ENCODE results near the gene RCE1. TPM values are rescaled to one million over a fixed set of nuclear protein-coding genes. Genes with fewer than 3 reads are reported as not detected.

Gene RCE1
- total RNA-seq, 1 donor from 2014 or later, result 14.1 TPM

DNA sequence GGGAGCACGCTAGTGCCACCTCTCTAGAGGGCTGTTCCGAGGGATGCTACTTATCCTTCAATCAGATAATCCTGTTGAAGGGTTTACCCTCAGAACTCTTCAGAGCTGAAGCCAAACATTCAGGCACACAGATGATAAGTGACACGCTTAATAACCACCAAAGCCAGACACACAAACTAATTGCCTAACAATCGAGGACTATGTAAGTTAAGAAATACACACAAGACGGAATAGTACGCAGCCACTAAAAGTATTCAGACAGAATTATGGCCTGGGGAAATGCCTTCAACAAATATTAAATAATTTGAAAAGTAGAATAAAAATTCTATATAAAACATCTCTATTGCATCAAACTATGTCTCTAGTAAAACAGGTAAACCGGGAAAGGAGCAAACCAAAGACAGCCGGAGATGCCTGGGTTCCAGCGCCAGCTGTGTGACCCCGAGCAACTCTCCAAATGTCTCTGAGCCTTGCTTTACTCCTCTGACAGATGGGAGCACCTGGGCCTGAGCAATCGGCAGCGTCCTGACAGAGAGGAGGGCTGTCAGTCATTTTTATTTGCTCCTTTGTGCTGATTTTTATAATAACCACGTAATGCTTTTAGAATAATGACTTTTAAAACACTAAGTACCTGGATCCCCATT, 25.0 kb downstream of the RCE1 start:
- no peak for DNase-seq (ENCODE audit: low spot score)

DNA sequence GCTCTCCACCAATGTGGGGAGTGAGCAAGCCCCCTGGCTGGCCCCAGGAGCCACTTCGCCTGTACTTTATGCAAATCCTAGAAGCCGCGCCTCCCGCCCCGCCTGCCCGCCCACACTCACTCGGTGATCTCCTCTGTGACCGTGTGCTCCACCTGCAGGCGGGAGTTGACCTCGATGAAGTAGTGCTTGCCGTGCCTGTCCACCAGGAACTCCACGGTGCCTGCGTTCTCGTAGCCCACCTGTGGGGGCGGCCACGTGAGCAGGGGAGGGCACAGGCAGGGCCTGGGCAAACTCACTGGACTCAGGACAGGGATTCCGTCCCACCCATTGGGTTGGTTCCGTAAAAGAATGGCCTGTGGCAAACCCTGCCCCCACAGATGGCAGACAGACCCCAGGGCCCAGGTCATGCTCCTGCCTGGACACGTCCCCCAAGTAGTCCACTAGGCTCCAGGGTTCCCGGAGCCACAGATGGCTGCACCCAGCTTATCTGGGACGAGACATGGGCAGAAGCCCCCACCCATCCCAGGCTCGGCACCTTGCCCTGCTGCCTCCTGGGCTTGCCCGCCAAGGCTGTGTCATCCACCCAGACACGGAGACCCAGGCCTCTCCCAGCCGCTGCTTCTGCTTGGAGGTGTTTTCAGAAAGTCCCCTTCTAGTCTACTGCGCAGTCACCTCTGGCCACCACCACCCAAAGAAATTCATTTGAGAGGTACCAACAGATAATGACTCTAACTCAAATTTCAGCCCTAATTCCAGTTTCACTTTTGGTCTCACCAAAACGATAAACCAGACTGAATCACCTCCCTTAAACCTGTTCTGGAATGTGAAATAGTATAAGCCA, 25.7 kb downstream of the RCE1 start:
- no peak for DNase-seq (ENCODE audit: low spot score)

DNA sequence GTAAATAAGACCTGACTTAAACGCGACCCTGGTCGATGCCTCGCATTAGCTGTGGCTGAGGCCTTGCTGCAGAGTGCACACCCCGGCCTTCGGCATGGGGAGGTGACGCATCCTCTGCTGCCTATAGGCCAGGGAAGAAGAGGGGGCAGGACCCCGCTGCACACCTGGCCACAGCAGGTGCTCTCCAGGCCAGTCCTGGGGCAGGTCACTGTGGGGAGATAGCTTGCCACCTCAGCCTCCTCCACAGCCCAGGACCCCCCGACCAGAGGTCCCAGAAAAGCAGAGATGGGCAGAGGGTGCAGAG, 26.3 kb downstream of the RCE1 start:
- DNase-seq (ENCODE audit: low spot score), result no peak

DNA sequence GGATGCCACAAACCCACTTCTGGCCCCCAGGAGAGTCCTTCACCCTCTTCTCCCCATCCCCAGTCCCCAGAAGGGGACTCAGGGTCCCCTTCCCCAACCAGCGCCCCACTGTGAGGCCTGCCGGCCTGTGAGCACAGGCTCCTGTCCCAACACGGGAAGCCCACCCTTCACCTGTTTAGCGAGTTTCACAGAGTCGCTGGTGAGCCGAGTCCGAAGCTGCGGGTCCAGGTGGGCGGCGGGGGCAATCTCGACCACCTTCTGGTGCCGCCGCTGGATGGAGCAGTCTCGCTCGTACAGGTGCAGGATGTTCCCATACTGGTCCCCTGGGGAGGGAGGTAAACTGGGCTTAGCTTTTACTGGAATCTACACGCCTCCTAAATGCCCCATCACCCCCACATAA, 26.9 kb downstream of the RCE1 start:
- DNase-seq (ENCODE audit: low spot score), result no peak

DNA sequence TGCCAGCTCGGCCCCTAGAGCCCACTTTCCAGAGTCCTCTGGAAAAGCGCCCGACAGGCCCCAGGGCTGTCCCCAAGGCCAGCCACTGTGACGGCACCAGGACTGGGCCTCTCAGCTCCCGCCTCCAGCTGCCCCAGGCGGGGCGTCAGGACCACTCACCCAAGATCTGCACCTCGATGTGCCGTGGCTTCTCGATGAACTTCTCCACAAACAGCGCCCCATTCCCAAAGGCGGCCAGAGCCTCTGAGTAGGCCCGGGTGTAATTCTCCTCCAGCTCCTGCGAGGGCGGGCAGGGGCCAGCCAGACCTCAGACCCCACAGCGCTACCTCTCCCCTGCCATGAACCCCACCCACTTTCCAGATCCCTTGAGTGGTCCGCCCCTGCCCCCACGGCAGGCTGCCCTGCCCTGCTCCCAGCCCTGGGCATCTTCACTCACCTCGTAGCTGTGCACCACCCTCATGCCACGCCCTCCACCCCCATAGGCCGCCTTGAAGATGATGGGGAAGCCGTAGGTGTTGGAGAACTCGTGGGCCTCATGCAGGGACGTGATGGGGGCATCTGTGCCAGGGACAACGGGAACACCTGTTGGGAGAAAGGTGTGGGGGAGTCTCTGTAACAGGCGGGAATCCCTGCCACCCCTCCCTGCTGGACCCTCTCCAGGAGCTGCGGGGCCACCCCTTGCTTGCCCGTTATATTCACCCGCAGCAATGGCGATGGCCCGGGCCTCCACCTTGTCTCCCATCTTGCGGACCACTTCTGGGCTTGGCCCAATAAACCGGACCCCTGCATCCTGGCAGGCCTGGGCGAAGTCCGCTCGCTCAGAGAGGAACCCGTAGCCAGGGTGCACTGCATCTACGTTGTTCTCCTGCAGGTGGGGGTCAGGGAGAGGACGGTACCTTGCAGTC, 27.6 kb downstream of the RCE1 start:
- no peak for DNase-seq (ENCODE audit: low spot score)

DNA sequence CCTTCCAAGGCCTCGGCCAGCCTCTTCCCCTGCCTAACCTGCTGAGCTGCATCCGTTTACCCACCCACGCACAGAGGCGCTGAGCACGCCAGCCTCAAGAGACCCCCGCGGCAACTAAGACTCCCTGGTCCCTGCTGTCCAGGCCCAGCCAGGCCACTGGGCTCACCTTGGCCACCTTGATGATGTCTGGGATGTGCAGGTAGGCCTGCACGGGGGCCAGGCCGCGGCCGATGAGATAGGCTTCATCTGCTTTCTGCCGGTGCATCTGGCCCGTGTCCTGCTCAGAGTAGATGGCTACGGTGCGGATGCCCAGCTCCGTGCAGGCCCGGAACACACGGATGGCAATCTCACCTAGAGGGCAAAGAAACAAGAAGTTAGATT, 28.3 kb downstream of the RCE1 start:
- DNase-seq (ENCODE audit: low spot score), result no peak

DNA sequence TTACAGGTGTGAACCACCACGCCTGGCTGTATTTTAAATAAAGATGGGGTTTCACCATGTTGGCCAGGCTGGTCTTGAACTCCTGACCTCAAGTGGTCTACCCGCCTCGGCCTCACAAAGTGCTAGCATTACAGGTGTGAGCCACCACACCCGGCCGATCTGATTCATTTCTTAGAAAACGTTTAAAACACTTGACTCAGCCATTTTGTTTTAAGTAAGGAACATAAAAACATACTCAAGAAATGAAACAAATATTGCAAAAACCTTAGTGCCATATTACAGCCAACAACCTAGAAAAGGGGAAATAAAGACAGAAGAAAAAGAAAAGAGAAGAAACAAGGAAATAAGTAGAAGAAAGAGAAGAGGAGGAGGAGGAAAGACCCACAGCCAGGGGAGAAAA, 31.0 kb downstream of the RCE1 start:
- no peak for DNase-seq (ENCODE audit: low spot score)

DNA sequence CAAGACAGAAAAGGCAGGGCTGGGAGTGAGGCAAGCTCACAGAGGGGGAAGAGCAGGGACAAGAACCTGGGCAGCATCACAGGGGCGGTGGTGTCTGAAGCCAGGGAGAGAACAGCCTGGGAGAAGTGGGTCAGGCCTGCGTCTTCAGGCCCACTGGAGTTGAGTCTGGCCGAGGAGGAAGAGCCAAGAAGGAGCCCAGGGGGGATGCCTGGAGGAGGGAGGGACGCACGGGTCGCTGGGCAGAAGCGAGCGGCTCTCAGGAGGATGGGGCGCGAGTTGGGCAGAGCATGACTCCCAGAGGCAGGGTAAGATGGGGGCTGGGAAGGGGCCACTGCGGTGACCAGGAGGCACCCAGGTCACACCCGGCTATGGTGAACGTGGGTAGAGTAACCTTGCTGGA, 32.1 kb downstream of the RCE1 start:
- DNase-seq (ENCODE audit: low spot score), result no peak

DNA sequence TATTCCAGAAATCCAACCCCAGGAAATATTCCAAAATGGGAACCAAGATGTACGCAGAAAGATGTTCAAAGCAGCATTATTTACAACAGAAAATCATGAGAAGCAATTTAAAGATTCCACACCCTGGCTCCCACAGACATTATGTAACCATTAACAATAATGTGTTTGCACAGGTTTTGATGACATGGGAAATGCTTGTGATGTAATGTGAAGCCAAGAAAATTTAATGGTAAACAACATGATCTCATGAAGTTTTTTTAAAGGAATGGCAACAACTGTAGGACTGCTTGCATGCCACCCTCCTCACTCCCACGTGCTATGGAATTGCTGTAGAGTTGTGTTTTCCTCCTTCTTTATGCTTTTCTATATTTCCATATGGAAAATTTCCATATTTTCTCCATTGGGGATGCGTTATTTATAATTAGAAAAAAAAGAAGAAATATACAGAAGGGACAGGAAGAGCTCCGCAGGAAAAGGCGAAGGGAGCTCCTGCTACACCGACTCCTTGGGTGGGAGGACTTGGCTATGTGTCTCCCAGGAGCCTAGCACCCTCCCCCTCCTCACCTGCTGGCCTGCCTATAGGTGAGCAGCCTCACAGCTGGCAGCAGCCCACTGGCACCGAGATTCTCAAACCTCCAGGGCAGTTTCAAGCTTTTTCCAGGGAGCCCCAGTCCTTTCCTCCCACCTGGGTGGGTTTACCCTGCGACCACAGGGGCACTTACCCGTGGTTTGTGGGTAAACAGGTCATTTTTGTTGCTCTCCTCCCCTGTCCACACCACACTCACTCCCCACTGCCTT, 34.5 kb downstream of the RCE1 start:
- DNase-seq (ENCODE audit: low spot score), result no peak

DNA sequence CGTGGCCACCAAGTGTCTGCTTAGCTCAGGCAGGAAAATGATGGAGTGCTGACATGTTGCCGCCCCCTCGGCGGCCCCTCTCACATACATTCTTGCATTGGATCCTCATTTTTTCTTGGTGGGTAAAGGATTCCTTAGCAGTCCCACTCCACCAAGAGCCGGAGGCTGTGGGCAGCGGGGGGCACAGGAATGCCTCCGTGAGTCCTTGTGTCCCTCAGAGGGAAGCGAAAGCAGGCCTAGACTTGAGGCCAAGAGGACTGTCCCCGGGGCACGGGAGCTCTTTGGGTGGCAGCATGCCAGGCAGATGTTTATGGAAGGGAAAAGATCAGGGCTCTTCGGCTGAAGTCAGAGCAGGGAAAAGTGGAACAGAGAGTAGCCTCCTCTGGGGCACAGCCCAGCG, 35.2 kb downstream of the RCE1 start:
- no peak for DNase-seq (ENCODE audit: low spot score)

DNA sequence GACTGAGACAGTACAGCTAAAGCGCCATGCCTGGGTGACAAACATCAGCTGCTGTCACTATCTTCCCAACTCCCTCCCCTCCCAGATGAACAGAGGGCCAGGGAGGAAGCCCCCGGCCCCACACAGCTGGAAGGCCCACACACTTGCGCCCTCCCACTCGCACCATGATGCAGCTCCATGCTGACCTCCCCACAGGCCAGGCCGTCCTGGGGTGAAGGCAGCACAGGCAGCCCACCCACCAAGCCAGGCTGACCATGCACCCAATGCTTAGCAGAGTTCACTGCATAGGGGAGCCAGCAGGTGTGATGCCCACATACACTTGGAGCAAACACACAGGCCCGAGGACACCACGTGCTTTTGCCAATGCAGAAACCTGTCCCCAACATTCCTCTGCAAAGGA, 35.8 kb downstream of the RCE1 start:
- DNase-seq (ENCODE audit: low spot score), result no peak

DNA sequence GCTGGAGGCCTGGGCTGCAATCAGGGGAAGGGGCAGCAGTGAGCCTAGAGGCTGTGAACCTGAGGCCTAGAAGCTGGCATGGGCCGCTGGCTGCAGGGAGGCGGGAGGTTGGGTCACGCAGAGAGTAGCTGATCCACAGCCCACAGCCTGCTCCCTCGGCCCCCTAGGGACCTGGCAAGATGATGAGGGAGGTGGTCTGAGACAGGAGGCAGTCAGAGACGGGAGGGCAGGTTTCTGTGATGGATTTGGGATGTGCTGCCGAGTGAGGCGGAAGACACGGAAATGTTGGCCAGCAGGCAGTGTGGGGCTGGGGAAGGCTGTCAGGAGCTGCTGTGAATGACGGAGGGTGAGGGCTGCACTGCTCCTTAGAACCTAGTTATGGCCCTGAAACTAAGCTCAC, 36.3 kb downstream of the RCE1 start:
- DNase-seq (ENCODE audit: low spot score), result no peak

DNA sequence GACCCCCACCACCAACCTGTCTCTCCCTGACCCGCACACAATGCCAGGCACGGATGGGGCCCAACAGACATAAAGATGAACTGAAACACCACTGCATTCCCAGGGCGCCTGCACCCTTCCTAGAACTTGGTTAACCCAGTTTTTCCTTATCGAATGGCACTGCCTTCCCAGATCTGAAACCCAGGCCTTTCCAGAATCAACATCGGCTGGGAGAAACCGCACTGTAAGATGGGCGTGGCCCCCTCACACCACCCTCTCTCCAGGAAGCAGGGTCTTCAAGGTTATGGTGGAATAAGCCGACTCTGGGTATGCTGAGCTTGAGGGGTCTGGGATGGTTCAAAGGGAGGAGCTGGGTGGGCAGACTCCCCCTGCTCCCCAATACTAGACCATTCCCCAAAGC, 36.8 kb downstream of the RCE1 start:
- DNase-seq (ENCODE audit: low spot score), result no peak

DNA sequence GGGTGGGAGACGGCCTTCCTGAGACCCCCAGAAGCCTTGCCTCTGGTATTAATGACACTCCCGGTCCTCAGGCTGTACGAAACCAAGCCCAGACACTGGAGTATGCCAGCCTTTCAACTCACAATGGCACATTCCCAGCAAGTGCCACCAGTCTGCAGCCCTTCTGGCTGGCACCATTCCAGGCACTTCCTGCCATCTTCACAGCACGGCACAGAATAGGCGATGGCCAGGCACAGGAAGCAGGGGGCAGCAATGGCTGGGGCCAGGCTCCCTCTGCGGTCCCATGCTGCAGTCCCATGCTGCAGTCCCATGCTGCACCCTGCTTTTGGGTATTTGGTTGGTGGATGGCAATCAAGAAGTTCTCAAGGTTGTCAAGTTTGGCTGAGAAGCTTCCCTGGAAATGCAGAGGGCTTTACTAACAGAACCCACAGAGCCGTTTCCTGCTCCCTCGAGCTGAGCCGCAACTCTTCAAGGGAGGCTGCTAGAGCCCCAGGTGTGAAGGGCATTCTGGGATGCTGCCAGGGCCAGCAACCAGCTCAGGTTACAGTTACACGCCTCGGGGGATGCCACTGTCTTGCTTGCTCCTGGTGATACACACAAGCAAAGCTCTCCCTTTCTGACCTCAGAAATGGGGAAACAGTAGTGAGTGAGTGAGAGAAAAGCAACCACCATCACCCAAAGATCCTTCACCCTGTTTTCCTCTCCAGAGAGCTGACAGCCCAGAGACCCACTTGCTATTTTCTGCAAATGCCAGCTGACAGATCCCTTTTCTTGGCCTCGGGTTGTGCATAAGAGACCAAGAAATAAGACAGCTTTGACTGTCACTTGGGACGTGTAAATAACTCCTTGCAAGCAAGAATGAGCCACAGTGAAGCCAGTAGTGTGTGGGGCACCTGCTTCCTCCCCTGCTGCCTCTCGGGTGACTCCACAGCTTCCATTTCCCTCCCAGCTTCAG, 37.5 kb downstream of the RCE1 start:
- no peak for DNase-seq (ENCODE audit: low spot score)

DNA sequence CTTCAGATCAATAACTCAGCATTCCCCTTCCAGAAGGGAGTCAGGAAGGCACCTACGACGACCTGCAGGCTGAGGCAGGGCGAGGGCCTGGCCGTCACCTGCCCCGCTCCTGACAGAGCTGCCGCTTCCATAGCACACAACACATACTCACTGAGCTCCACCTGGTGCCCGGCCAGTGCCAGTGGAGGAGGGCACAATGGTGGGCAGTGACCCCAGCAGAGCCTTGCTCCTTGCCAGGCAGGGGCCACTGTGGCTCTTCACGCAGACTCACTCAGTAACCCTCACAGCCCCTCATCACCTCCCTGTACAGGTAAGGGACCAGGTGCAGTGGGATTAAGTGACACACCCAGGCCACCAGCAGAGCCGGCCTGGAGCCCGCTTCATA, 38.2 kb downstream of the RCE1 start:
- DNase-seq (ENCODE audit: low spot score), result no peak

DNA sequence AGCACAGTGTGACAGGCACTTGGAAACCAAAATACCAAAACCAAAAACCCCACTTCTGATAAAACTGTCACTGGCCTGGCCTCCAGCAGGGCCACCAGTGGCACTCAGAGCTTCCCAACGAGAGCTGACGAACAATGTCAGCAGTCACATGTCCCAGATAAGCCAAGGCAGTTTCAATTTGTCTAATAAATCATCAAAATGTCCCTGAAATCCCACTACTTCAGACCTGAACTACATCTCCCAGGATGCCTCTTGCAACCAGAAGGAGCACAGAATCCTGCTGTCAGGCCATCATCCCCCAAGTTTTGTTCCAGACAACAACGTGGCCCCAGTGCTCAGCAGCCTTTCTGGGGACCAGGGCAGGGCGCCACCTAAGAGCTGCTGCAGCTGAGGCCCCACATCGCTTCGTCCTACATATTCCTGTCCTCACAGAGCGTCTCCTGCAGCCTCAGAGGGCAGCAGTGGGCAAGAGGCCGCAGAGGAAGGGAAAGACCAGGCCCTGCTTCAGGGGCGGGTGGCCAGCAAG, 38.7 kb downstream of the RCE1 start:
- no peak for DNase-seq (ENCODE audit: low spot score)

DNA sequence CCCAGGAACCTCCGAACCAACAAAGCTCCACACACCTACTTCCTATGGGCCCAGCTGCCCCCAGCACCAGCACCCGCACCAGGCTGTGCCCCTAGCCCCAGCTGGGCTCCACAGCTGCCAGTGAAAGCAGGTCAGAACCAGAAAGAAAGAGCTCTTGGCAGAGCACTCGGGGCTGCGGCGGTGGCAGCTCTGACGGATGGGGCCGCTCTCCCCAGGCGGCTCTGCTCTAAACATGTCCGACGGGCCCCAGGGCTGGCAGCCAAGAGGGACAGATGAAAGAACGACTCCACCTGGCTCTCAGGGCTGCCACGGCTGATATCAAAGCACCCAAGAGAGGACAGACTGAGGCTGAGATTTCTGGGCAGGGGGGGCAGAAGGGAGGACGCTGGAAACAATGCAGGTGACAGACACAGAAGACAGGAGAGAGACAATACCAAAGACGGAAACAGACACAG, 39.3 kb downstream of the RCE1 start:
- no peak for DNase-seq (ENCODE audit: low spot score)

DNA sequence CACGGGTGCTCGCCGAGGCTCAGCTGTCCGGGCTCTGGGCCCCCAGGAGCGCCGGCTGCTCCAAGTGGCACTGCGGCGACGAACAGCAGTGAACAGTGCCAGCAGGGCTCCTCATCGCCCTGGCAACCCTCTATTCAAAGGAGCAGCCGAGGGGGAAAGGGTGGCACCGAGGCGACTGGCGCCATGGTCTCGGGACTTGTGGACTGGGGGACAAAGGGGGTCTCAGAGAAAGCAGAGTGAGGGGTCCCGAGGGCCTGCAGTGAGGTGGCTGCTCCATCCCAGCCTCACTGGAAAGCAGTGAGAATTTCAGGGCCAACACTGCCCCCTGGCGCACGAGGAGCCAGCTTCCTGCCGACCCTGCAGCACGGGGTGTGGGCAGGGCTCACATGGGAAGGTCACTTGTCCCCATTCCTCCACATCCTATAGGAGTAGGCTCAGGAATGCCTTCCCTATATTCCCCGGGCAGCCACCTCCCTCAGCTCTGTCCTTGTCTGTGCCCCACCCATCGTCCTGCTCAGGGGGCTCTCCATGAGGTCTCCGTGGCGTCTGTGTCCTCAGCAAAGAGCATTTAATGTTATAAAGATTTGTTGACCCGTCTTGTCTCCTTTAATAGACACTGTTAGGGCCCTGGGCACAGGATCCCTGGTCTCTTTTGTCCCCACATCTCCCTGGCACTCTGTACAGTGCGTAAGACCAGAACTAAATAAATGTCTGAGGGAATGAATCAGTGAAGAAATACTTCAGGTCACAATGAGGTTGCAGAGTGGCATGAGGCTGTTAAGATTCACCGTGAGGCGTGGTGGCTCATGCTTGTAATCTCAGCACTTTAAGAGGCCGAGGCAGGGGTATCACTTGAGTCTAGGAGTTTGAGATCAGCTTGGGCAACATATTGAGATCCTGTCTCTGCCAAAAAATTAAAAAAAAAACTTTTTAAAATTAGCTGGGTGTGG, 40.0 kb downstream of the RCE1 start:
- no peak for DNase-seq (ENCODE audit: low spot score)

DNA sequence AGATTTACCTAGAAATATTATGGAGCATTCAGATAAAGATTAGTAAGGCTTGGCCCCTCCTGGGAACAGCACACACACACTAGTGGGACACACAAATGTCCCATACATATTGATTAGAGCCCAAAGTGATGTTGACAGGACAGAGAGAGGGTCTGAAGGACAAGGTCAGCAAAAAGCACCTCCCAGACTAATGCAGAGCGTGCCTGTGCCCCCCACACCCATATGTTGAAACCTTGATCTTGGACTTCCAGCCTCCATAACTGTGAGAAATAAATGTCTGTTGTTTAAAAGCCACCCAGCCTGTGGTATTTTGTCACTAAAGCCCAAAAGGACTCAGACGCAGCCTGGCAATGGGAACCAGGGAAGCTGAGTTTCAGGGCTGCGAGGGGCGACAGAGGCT, 41.2 kb downstream of the RCE1 start:
- DNase-seq (ENCODE audit: low spot score), result no peak

All from mesenteric fat pad (tissue), 1 donor.